GM18868 (cell line): ENCODE results near the gene MAF.

Experiments
- ATAC-seq: cut with Tn5 transposase; IDR thresholded peaks from one replicate; pipeline ENCODE4 v1.9.1; 2021; ENCODE audit warnings: mild to moderate bottlenecking, moderate library complexity; ENCODE audit not compliant: unreplicated experiment

The MAF gene

DNA sequence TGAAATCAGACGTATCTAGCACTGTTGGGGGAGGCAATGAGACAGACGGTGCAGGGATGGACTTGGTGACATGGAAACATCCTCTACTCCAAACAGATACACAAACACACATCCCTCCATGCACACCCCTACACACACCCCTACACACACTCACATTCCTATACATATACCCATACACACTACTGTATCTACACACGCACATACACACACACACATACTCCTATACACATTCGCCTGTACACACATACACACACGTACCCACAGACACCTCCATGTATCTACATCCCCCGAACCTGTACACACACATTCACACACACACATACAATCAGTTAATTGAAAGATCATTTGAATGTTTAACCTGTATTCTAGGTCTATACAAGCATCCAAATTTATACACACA, 53.5 kb downstream of the MAF start:
- ATAC-seq = no peak
